ENCODE measurements around the gene SLC4A2. TPM values are rescaled to one million over a fixed set of nuclear protein-coding genes. Genes with fewer than 3 reads are reported as not detected.
"Not testable (repeated sequence)": the region's sequence is repeated elsewhere in the genome, so short reads cannot be mapped to it uniquely, and the experiment has no call there.

The SLC4A2 gene
- total RNA-seq, 6 experiments from 2014 or later, result 74.0 to 140 (median 106) TPM

- DNase-seq (no peak), ATAC-seq (no peak)
- WGBS (ENCODE audit: insufficient coverage, low coverage, low lambda C conversion rate, missing lambda C conversion rate), result no CpG with 5 or more reads among the region's 1 CpG
- intact Hi-C loops (cut with DNase I), result no loop called here
- H3K27ac ChIP-seq, result no peak overlapping the region
- no peak overlapping the region for H3K4me3 ChIP-seq
- TF ChIP-seq CTCF (IDR thresholded peaks at IDR 0.05) (no peak), POLR2A (IDR thresholded peaks at IDR 0.05) (no peak)
- H3K36me3 ChIP-seq, result no peaks in the 10 kb centered on the region
- peaks cover 0 to 4% of the 10 kb centered on the region in 2 donors for H3K27me3 ChIP-seq
- no peaks in the 10 kb centered on the region for H3K9me3 ChIP-seq
- H3K4me1 ChIP-seq, result peaks cover 0 to 10% (median 0%) of the 10 kb centered on the region in 4 donors
Measured at GRCh38 chr7:151011097-151011409, 48.3 kb upstream of the SLC4A2 start.

- H3K27ac ChIP-seq; ATAC-seq; H3K27me3 ChIP-seq; H3K9me3 ChIP-seq; intact Hi-C loops (cut with DNase I); DNase-seq; H3K36me3 ChIP-seq; H3K4me1 ChIP-seq; H3K4me3 ChIP-seq: not testable (repeated sequence)
- WGBS (ENCODE audit: insufficient coverage, low coverage, low lambda C conversion rate, missing lambda C conversion rate), result 78% methylated on average over 11 of the region's 12 CpGs
Measured at GRCh38 chr7:151011616-151012015, 47.8 kb upstream of the SLC4A2 start.

- DNase-seq (no peak), ATAC-seq (peak in 1 of 4 donors; percentile 19)
- Histone ChIP-seq H3K4me3 (no peak overlapping the region), H3K36me3 (no peaks in the 10 kb centered on the region), H3K27me3 (peaks cover 0 to 4% of the 10 kb centered on the region in 2 donors), H3K9me3 (no peaks in the 10 kb centered on the region), H3K4me1 (peaks cover 0 to 10% (median 0%) of the 10 kb centered on the region in 4 donors), H3K27ac (no peak overlapping the region)
- intact Hi-C loops (cut with DNase I), result no loop called here
- TF ChIP-seq POLR2A (IDR thresholded peaks at IDR 0.05) (no peak), CTCF (IDR thresholded peaks at IDR 0.05) (no peak)
- WGBS (ENCODE audit: insufficient coverage, low coverage, low lambda C conversion rate, missing lambda C conversion rate), result 50% methylated on average over 6 of the region's 6 CpGs
Measured at GRCh38 chr7:151012031-151012692, 47.2 kb upstream of the SLC4A2 start.

GRCh38 chr7:151012911-151013347 is 46.5 kb upstream of the SLC4A2 start:
- Histone ChIP-seq H3K4me3 (no peak overlapping the region), H3K4me1 (peaks cover 0 to 12% (median 1%) of the 10 kb centered on the region in 4 donors), H3K36me3 (no peaks in the 10 kb centered on the region), H3K9me3 (no peaks in the 10 kb centered on the region), H3K27me3 (peaks cover 0 to 4% of the 10 kb centered on the region in 2 donors), H3K27ac (no peak overlapping the region)
- DNase-seq (no peak), ATAC-seq (peak in 2 of 4 donors; percentile 24 to 34)
- 14% methylated on average over 11 of the region's 23 CpGs for WGBS (ENCODE audit: insufficient coverage, low coverage, low lambda C conversion rate, missing lambda C conversion rate)
- intact Hi-C loops (cut with DNase I), result no loop called here
- TF ChIP-seq POLR2A (IDR thresholded peaks at IDR 0.05) (no peak), CTCF (IDR thresholded peaks at IDR 0.05) (peak in 3 of 4 donors; percentile 32 to 38 (median 33))

- no peaks in the 10 kb centered on the region for H3K36me3 ChIP-seq
- TF ChIP-seq CTCF (IDR thresholded peaks at IDR 0.05) (no peak), POLR2A (IDR thresholded peaks at IDR 0.05) (no peak)
- H3K27ac ChIP-seq, result no peak overlapping the region
- no peak for DNase-seq
- WGBS (ENCODE audit: insufficient coverage, low coverage, low lambda C conversion rate, missing lambda C conversion rate), result no CpG with 5 or more reads among the region's 26 CpGs
- peaks cover 0 to 7% of the 10 kb centered on the region in 2 donors for H3K27me3 ChIP-seq
- intact Hi-C loops (cut with DNase I), result no loop called here
- H3K9me3 ChIP-seq, result no peaks in the 10 kb centered on the region
- H3K4me3 ChIP-seq, result no peak overlapping the region
- ATAC-seq, result peak in 1 of 4 donors; percentile 5
- peaks cover 0 to 16% (median 2%) of the 10 kb centered on the region in 4 donors for H3K4me1 ChIP-seq
Measured at GRCh38 chr7:151013356-151013732, 46.0 kb upstream of the SLC4A2 start.

Data from right lobe of liver (tissue), 6 donors.